ENCODE data around the gene INPP4B. TPM values are rescaled to one million over a fixed set of nuclear protein-coding genes. Genes with fewer than 3 reads are reported as not detected.
A peak's percentile ranks its signal among the peaks of the same experiment; 100 is the strongest.

Gene INPP4B
- total RNA-seq, 1 experiment from 2014 or later, result 3.4 TPM

- no peaks in the 10 kb centered on the region for H3K9me3 ChIP-seq (replicated peaks)
- no peaks in the 10 kb centered on the region for H3K27me3 ChIP-seq (replicated peaks)
- H3K4me1 ChIP-seq (replicated peaks), result peaks cover 15% of the 10 kb centered on the region
- H3K36me3 ChIP-seq, result no peaks in the 10 kb centered on the region
- H3K4me3 ChIP-seq, result no peak overlapping the region
- H3K27ac ChIP-seq, result no peak overlapping the region
- DNase-seq (ENCODE audit: low read depth in 1 of 2, low spot score in 2 of 2), result no peak
Observed at GRCh38 chr4:142265946-142266345, 580.2 kb downstream of the INPP4B start.

GRCh38 chr4:142265536-142265935 lies 580.6 kb downstream of the INPP4B start:
- H3K9me3 ChIP-seq (replicated peaks), result no peaks in the 10 kb centered on the region
- no peak overlapping the region for H3K4me3 ChIP-seq
- no peaks in the 10 kb centered on the region for H3K27me3 ChIP-seq (replicated peaks)
- peak overlapping the region; percentile 43; the same call in 1 of the 2 replicates for H3K27ac ChIP-seq
- peak in 1 of 2 experiments; percentile 8 for DNase-seq (ENCODE audit: low read depth in 1 of 2, low spot score in 2 of 2)
- H3K36me3 ChIP-seq, result no peaks in the 10 kb centered on the region
- H3K4me1 ChIP-seq (replicated peaks), result peaks cover 15% of the 10 kb centered on the region

- peaks cover 15% of the 10 kb centered on the region for H3K4me1 ChIP-seq (replicated peaks)
- peak in 1 of 2 experiments; percentile 10 for DNase-seq (ENCODE audit: low read depth in 1 of 2, low spot score in 2 of 2)
- H3K27ac ChIP-seq, result peak overlapping the region; percentile 43
- no peaks in the 10 kb centered on the region for H3K9me3 ChIP-seq (replicated peaks)
- H3K4me3 ChIP-seq, result no peak overlapping the region
- no peaks in the 10 kb centered on the region for H3K36me3 ChIP-seq
- H3K27me3 ChIP-seq (replicated peaks), result no peaks in the 10 kb centered on the region
Observed at GRCh38 chr4:142264961-142265360, 581.1 kb downstream of the INPP4B start.

- no peak for DNase-seq (ENCODE audit: low read depth in 1 of 2, low spot score in 2 of 2)
- Histone ChIP-seq H3K4me3 (no peak overlapping the region), H3K36me3 (no peaks in the 10 kb centered on the region), H3K27me3 (replicated peaks) (no peaks in the 10 kb centered on the region), H3K4me1 (replicated peaks) (peaks cover 15% of the 10 kb centered on the region), H3K9me3 (replicated peaks) (no peaks in the 10 kb centered on the region), H3K27ac (no peak overlapping the region)
Observed at GRCh38 chr4:142262956-142263355, 583.1 kb downstream of the INPP4B start.

DNA sequence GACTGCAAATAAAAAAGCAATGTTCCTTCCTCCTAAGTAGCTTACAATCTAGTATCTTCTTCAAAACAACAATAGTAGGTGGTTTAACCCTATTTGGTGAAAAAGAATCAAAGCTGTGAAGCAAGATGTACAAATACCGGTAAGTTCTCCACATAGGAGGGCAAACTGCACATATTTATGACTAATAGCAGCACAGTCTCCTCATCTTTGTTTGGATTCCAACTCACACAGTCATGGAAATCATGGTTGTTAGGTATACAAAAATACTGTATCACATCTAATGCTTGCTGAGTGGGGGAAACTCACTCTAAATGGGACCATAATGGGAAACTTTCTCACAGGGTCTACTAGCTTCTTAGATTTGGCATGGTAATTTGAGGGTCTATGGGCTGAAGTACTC lies 597.2 kb downstream of the INPP4B start:
- H3K36me3 ChIP-seq, result no peaks in the 10 kb centered on the region
- no peaks in the 10 kb centered on the region for H3K9me3 ChIP-seq (replicated peaks)
- peaks cover 9% of the 10 kb centered on the region for H3K4me1 ChIP-seq (replicated peaks)
- peak in 1 of 2 experiments; percentile 23 for DNase-seq (ENCODE audit: low read depth in 1 of 2, low spot score in 2 of 2)
- peak overlapping the region; percentile 12; the same call in 1 of the 2 replicates for H3K27ac ChIP-seq
- no peaks in the 10 kb centered on the region for H3K27me3 ChIP-seq (replicated peaks)
- no peak overlapping the region for H3K4me3 ChIP-seq

GRCh38 chr4:142243255-142243654 lies 602.8 kb downstream of the INPP4B start:
- Histone ChIP-seq H3K27me3 (replicated peaks) (no peaks in the 10 kb centered on the region), H3K4me3 (no peak overlapping the region), H3K27ac (no peak overlapping the region), H3K4me1 (replicated peaks) (no peaks in the 10 kb centered on the region), H3K9me3 (replicated peaks) (no peaks in the 10 kb centered on the region), H3K36me3 (no peaks in the 10 kb centered on the region)
- no peak for DNase-seq (ENCODE audit: low read depth in 1 of 2, low spot score in 2 of 2)

GRCh38 chr4:142242156-142242555 lies 603.9 kb downstream of the INPP4B start:
- Histone ChIP-seq H3K27ac (no peak overlapping the region), H3K36me3 (no peaks in the 10 kb centered on the region), H3K4me3 (no peak overlapping the region), H3K27me3 (replicated peaks) (no peaks in the 10 kb centered on the region), H3K9me3 (replicated peaks) (no peaks in the 10 kb centered on the region), H3K4me1 (replicated peaks) (no peaks in the 10 kb centered on the region)
- DNase-seq (ENCODE audit: low read depth in 1 of 2, low spot score in 2 of 2), result no peak

DNA sequence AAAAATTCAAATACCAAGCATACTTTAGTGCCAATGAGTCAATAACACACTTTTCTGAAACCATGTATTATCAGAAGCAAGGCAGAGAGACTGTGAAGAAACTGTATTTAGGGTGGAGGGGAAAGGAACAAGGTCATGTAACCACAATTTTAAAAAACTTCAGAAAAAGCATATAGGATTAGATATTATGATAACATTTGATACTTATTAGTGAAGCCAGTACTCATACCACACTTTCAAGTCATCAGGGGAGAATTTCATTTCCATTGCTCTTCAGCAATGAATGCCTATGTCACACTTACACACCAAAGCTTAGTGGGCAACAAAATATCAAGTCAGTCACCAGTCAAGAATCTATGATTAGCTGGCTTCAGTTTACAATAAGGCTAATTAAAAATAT lies 607.5 kb downstream of the INPP4B start:
- DNase-seq (ENCODE audit: low read depth in 1 of 2, low spot score in 2 of 2), result no peak

GRCh38 chr4:142236268-142236667 lies 609.8 kb downstream of the INPP4B start:
- Histone ChIP-seq H3K4me1 (replicated peaks) (no peaks in the 10 kb centered on the region), H3K9me3 (replicated peaks) (no peaks in the 10 kb centered on the region), H3K36me3 (no peaks in the 10 kb centered on the region), H3K4me3 (no peak overlapping the region), H3K27ac (no peak overlapping the region), H3K27me3 (replicated peaks) (no peaks in the 10 kb centered on the region)
- DNase-seq (ENCODE audit: low read depth in 1 of 2, low spot score in 2 of 2), result no peak

More for the DNA sequence above, 607.5 kb downstream of the INPP4B start:
- Histone ChIP-seq H3K4me3 (no peak overlapping the region), H3K9me3 (replicated peaks) (no peaks in the 10 kb centered on the region), H3K4me1 (replicated peaks) (no peaks in the 10 kb centered on the region), H3K27me3 (replicated peaks) (no peaks in the 10 kb centered on the region), H3K36me3 (no peaks in the 10 kb centered on the region), H3K27ac (no peak overlapping the region)

- Histone ChIP-seq H3K27me3 (replicated peaks) (no peaks in the 10 kb centered on the region), H3K9me3 (replicated peaks) (no peaks in the 10 kb centered on the region), H3K27ac (no peak overlapping the region), H3K4me1 (replicated peaks) (no peaks in the 10 kb centered on the region), H3K4me3 (no peak overlapping the region), H3K36me3 (no peaks in the 10 kb centered on the region)
- DNase-seq (ENCODE audit: low read depth in 1 of 2, low spot score in 2 of 2), result no peak
Observed at GRCh38 chr4:142231787-142232186, 614.3 kb downstream of the INPP4B start.

- Histone ChIP-seq H3K4me3 (no peak overlapping the region), H3K27me3 (replicated peaks) (no peaks in the 10 kb centered on the region), H3K27ac (no peak overlapping the region), H3K9me3 (replicated peaks) (no peaks in the 10 kb centered on the region), H3K36me3 (no peaks in the 10 kb centered on the region), H3K4me1 (replicated peaks) (no peaks in the 10 kb centered on the region)
- DNase-seq (ENCODE audit: low read depth in 1 of 2, low spot score in 2 of 2), result no peak
Observed at GRCh38 chr4:142230991-142231390, 615.1 kb downstream of the INPP4B start.

GRCh38 chr4:142226014-142226413 lies 620.1 kb downstream of the INPP4B start:
- Histone ChIP-seq H3K4me3 (no peak overlapping the region), H3K27ac (no peak overlapping the region), H3K9me3 (replicated peaks) (no peaks in the 10 kb centered on the region), H3K36me3 (no peaks in the 10 kb centered on the region), H3K27me3 (replicated peaks) (no peaks in the 10 kb centered on the region), H3K4me1 (replicated peaks) (no peaks in the 10 kb centered on the region)
- DNase-seq (ENCODE audit: low read depth in 1 of 2, low spot score in 2 of 2), result no peak

GRCh38 chr4:142222127-142222526 lies 624.0 kb downstream of the INPP4B start:
- no peak overlapping the region for H3K4me3 ChIP-seq
- no peaks in the 10 kb centered on the region for H3K36me3 ChIP-seq
- H3K9me3 ChIP-seq (replicated peaks), result no peaks in the 10 kb centered on the region
- H3K27ac ChIP-seq, result no peak overlapping the region
- DNase-seq (ENCODE audit: low read depth in 1 of 2, low spot score in 2 of 2), result no peak
- H3K27me3 ChIP-seq (replicated peaks), result no peaks in the 10 kb centered on the region
- H3K4me1 ChIP-seq (replicated peaks), result no peaks in the 10 kb centered on the region

DNA sequence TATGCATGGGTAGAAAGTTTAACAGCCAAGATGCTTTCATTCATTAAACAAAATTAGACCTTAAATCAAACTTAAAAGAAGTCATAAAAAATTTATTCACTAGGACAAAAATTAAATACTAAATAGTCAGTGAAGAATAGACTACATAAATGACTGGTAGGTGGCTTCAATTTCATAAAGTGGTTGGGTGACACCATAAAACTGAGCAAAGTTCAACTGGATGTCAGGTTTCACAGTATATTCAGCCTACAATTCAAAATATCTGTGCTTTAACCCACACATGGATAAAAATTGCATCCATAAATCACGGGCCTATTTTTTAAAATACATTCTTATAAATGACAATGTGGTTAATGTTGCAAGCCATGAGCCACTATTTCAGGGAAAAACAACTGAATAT lies 627.4 kb downstream of the INPP4B start:
- Histone ChIP-seq H3K27ac (no peak overlapping the region), H3K9me3 (replicated peaks) (no peaks in the 10 kb centered on the region), H3K36me3 (no peaks in the 10 kb centered on the region), H3K4me3 (no peak overlapping the region), H3K27me3 (replicated peaks) (no peaks in the 10 kb centered on the region), H3K4me1 (replicated peaks) (no peaks in the 10 kb centered on the region)
- no peak for DNase-seq (ENCODE audit: low read depth in 1 of 2, low spot score in 2 of 2)

GRCh38 chr4:142211444-142211843 lies 634.7 kb downstream of the INPP4B start:
- Histone ChIP-seq H3K27me3 (replicated peaks) (no peaks in the 10 kb centered on the region), H3K9me3 (replicated peaks) (no peaks in the 10 kb centered on the region), H3K27ac (no peak overlapping the region), H3K36me3 (no peaks in the 10 kb centered on the region), H3K4me3 (no peak overlapping the region), H3K4me1 (replicated peaks) (no peaks in the 10 kb centered on the region)
- no peak for DNase-seq (ENCODE audit: low read depth in 1 of 2, low spot score in 2 of 2)

All from SJSA1 (cell line).